Peyer's patch (tissue), 4 donors: ENCODE measurements around the gene RAB24.

Experiments used
- POLR2A ChIP-seq, 2 donors: fragments of 450-650 bp; IDR thresholded peaks; one replicate each; pipeline ENCODE4 v1.5.1; 2017; ENCODE audit warnings: antibody characterized with exemption in 2 of 2, mild to moderate bottlenecking in 2 of 2, moderate library complexity in 2 of 2
- TF ChIP-seq, protein P1 (sequence below), 6 experiments: fragments of 450-650 bp in 4 of 6; fragments of 200-600 bp in 2 of 6; sonication (generic) in 1 of 6; IDR thresholded peaks; one replicate each; pipeline ENCODE4 v1.5.1; 2017 to 2019; ENCODE audit warnings: antibody characterized with exemption in 6 of 6, mild to moderate bottlenecking in 3 of 6, moderate library complexity in 1 of 6

DNA sequence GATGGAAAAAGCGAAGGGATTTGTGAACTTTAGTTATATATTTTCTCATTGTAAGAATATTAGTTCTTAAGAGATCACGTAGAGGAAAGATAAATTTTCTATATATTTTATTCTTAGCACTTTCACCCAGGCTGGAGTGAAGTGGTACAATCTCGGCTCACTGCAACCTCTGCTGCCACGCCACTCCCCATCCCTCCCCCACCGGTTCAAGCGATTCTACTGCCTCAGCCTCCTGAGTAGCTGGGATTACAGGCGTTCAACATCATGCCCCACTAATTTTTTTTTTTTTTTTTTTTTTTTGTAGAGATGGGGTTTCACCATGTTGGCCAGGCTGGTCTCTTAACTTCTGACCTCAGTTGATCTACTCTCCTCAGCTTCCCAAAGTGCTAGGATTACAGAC, 42.6 kb downstream of the RAB24 start:
- TF ChIP-seq, protein P1, sequence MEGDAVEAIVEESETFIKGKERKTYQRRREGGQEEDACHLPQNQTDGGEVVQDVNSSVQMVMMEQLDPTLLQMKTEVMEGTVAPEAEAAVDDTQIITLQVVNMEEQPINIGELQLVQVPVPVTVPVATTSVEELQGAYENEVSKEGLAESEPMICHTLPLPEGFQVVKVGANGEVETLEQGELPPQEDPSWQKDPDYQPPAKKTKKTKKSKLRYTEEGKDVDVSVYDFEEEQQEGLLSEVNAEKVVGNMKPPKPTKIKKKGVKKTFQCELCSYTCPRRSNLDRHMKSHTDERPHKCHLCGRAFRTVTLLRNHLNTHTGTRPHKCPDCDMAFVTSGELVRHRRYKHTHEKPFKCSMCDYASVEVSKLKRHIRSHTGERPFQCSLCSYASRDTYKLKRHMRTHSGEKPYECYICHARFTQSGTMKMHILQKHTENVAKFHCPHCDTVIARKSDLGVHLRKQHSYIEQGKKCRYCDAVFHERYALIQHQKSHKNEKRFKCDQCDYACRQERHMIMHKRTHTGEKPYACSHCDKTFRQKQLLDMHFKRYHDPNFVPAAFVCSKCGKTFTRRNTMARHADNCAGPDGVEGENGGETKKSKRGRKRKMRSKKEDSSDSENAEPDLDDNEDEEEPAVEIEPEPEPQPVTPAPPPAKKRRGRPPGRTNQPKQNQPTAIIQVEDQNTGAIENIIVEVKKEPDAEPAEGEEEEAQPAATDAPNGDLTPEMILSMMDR (IDR thresholded peaks at IDR 0.05), result no peak
- TF ChIP-seq POLR2A (IDR thresholded peaks at IDR 0.05), result no peak
